ENCODE measurements around the gene HLTF. TPM values are rescaled to one million over a fixed set of nuclear protein-coding genes. Genes with fewer than 3 reads are reported as not detected.
A peak's percentile ranks its signal among the peaks of the same experiment; 100 is the strongest.
"Not testable (repeated sequence)": the region's sequence is repeated elsewhere in the genome, so short reads cannot be mapped to it uniquely, and the experiment has no call there.

Gene HLTF
- total RNA-seq, 2 donors from 2014 or later: 27.5 to 33.6 TPM

GRCh38 chr3:149114458-149114857 lies 28.1 kb upstream of the HLTF start:
- TF ChIP-seq, protein P1, sequence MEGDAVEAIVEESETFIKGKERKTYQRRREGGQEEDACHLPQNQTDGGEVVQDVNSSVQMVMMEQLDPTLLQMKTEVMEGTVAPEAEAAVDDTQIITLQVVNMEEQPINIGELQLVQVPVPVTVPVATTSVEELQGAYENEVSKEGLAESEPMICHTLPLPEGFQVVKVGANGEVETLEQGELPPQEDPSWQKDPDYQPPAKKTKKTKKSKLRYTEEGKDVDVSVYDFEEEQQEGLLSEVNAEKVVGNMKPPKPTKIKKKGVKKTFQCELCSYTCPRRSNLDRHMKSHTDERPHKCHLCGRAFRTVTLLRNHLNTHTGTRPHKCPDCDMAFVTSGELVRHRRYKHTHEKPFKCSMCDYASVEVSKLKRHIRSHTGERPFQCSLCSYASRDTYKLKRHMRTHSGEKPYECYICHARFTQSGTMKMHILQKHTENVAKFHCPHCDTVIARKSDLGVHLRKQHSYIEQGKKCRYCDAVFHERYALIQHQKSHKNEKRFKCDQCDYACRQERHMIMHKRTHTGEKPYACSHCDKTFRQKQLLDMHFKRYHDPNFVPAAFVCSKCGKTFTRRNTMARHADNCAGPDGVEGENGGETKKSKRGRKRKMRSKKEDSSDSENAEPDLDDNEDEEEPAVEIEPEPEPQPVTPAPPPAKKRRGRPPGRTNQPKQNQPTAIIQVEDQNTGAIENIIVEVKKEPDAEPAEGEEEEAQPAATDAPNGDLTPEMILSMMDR (IDR thresholded peaks at IDR 0.05): no peak
- peak overlapping the region; percentile 52 to 73 for H3K27ac ChIP-seq
- peak; percentile 64 for ATAC-seq (ENCODE audit: insufficient number of reproducible peaks, low FRiP score, low read depth)
- H3K4me1 ChIP-seq (ENCODE audit: control insufficient read depth in 1 of 2, low read depth in 2 of 2): peaks cover 12 to 21% of the 10 kb centered on the region in 2 donors
- no peak overlapping the region for H3K4me3 ChIP-seq
- no peaks in the 10 kb centered on the region for H3K9me3 ChIP-seq
- no peak for DNase-seq (ENCODE audit: low spot score)
- no peaks in the 10 kb centered on the region for H3K36me3 ChIP-seq
- no peaks in the 10 kb centered on the region for H3K27me3 ChIP-seq (replicated peaks; ENCODE audit: insufficient read depth)

DNA sequence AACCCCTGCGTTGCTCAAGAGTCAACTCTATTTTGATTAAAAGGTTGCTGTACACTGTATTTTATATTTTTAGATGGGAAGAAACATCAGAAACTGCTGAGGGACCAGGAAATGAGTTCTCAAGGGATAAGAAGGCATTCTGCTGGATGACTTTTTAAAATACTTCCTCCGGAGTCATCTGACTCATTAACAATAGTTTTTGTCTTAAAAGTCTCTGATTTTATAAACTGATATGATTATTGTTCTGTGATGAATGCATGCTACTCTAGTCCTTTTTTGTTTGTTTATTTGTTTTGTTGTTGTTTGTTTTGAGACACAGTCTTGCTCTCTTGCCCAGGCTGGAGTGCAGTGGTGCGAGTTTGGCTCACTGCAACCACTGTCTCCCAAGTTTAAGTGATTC lies 18.2 kb upstream of the HLTF start:
- TF ChIP-seq, protein P1 (IDR thresholded peaks at IDR 0.05): no peak
- Histone ChIP-seq H3K27ac (no peak overlapping the region), H3K4me1 (ENCODE audit: control insufficient read depth in 1 of 2, low read depth in 2 of 2) (no peaks in the 10 kb centered on the region), H3K27me3 (replicated peaks; ENCODE audit: insufficient read depth) (no peaks in the 10 kb centered on the region), H3K4me3 (no peak overlapping the region), H3K9me3 (no peaks in the 10 kb centered on the region), H3K36me3 (no peaks in the 10 kb centered on the region)
- ATAC-seq (ENCODE audit: insufficient number of reproducible peaks, low FRiP score, low read depth): no peak
- DNase-seq (ENCODE audit: low spot score): no peak

- H3K4me3 ChIP-seq: no peak overlapping the region
- no peaks in the 10 kb centered on the region for H3K9me3 ChIP-seq
- TF ChIP-seq, protein P1 (IDR thresholded peaks at IDR 0.05): no peak
- H3K27ac ChIP-seq: no peak overlapping the region
- no peaks in the 10 kb centered on the region for H3K36me3 ChIP-seq
- no peaks in the 10 kb centered on the region for H3K4me1 ChIP-seq (ENCODE audit: control insufficient read depth in 1 of 2, low read depth in 2 of 2)
- H3K27me3 ChIP-seq (replicated peaks; ENCODE audit: insufficient read depth): no peaks in the 10 kb centered on the region
- ATAC-seq (ENCODE audit: insufficient number of reproducible peaks, low FRiP score, low read depth): no peak
- DNase-seq (ENCODE audit: low spot score): no peak
These were observed 15.3 kb upstream of the HLTF start for GRCh38 chr3:149101641-149102040.

DNA sequence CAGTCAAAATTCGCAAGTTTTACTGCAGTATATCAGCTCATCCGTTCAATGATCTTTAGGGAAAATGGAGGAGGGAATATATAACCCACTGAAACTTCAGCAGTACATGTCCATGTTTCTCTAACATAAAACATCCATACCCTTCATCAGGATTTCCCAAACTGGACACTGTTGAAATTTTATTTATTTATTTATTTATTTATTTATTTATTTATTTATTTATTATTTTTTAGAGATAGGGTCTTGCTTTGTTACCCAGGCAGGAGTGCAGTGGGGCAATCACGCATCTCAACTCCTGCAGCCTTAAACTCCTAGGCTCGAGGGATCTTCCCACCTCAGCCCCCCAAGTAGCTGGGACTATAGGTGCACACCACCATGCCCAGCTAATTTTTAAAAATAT lies 14.8 kb upstream of the HLTF start:
- no peaks in the 10 kb centered on the region for H3K9me3 ChIP-seq
- ATAC-seq (ENCODE audit: insufficient number of reproducible peaks, low FRiP score, low read depth) (no peak), DNase-seq (ENCODE audit: low spot score) (no peak)
- H3K4me1 ChIP-seq (ENCODE audit: control insufficient read depth in 1 of 2, low read depth in 2 of 2): no peaks in the 10 kb centered on the region
- no peak overlapping the region for H3K4me3 ChIP-seq
- H3K36me3 ChIP-seq: no peaks in the 10 kb centered on the region
- no peak overlapping the region for H3K27ac ChIP-seq
- TF ChIP-seq, protein P1 (IDR thresholded peaks at IDR 0.05): no peak
- H3K27me3 ChIP-seq (replicated peaks; ENCODE audit: insufficient read depth): no peaks in the 10 kb centered on the region

- not testable (repeated sequence) for H3K36me3 ChIP-seq; ATAC-seq (ENCODE audit: insufficient number of reproducible peaks, low FRiP score, low read depth); H3K4me1 ChIP-seq (ENCODE audit: control insufficient read depth in 1 of 2, low read depth in 2 of 2)
These were observed 11.7 kb upstream of the HLTF start for GRCh38 chr3:149097987-149098386.

DNA sequence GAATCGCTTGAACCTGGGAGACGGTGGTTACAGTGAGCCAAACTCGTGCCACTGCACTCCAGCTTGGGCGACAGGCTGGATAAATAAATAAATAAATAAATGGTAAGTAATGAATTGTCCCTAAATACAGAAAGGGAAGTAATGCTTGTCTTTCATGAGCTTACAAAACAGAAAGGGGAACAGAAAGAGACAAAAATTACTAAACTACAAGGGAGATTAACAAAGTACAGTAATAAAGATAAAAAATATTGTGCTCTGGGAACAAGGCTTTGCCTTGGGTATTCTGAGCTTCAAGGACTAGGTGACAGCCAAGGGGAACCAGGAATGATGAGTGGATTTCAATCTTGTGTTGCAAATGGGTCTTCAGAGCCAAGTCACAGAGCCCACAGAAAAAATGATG lies 9.2 kb upstream of the HLTF start:
- H3K36me3 ChIP-seq: no peaks in the 10 kb centered on the region
- H3K4me3 ChIP-seq: no peak overlapping the region
- H3K9me3 ChIP-seq: no peaks in the 10 kb centered on the region
- H3K4me1 ChIP-seq (ENCODE audit: control insufficient read depth in 1 of 2, low read depth in 2 of 2): no peaks in the 10 kb centered on the region
- H3K27me3 ChIP-seq (replicated peaks; ENCODE audit: insufficient read depth): no peaks in the 10 kb centered on the region
- TF ChIP-seq, protein P1 (IDR thresholded peaks at IDR 0.05): no peak
- ATAC-seq (ENCODE audit: insufficient number of reproducible peaks, low FRiP score, low read depth) (no peak), DNase-seq (ENCODE audit: low spot score) (no peak)
- no peak overlapping the region for H3K27ac ChIP-seq

More at GRCh38 chr3:149097987-149098386, 11.7 kb upstream of the HLTF start:
- not testable (repeated sequence) for H3K4me3 ChIP-seq; H3K27ac ChIP-seq; H3K9me3 ChIP-seq; H3K27me3 ChIP-seq (replicated peaks; ENCODE audit: insufficient read depth); DNase-seq (ENCODE audit: low spot score)

Data from thoracic aorta (tissue), 2 donors.